ENCODE measurements around the gene RASSF5. TPM values are rescaled to one million over a fixed set of nuclear protein-coding genes. Genes with fewer than 3 reads are reported as not detected.

Gene RASSF5
- total and polyA plus RNA-seq, 10 of the 15 experiments (the other 5 are each of a cell fraction or from before 2014, with no cell fraction given): 14.0 to 89.6 (median 68.9) TPM

GRCh38 chr1:206503591-206504362 is 3.6 kb upstream of the RASSF5 start (continued):
- TF ChIP-seq CBX5 (IDR thresholded peaks at IDR 0.05; ENCODE audit: low read depth) (no peak), IRF4 (IDR thresholded peaks at IDR 0.05; ENCODE audit: low read depth, low read length) (no peak), MYB (IDR thresholded peaks at IDR 0.05; ENCODE audit: borderline replicate concordance, low read depth, low read length) (no peak), FOXM1 (IDR thresholded peaks at IDR 0.05; ENCODE audit: low read depth, low read length) (peak; percentile 73; the same call in 1 of the 2 replicates), JUND (IDR thresholded peaks at IDR 0.05; ENCODE audit: low read depth, low read length) (no peak), NFXL1 (IDR thresholded peaks at IDR 0.05; ENCODE audit: borderline replicate concordance) (no peak), POLR2AphosphoS2 (IDR thresholded peaks at IDR 0.05; ENCODE audit: low read depth, low read length) (no peak), RAD21 (IDR thresholded peaks at IDR 0.05; ENCODE audit: insufficient read depth, low read depth, low read length) (no peak), STAT1 (conservative IDR thresholded peaks at IDR 0.05) (no peak), BHLHE40 (IDR thresholded peaks at IDR 0.05; ENCODE audit: borderline replicate concordance in 1 of 2, low read depth in 2 of 2, low read length in 1 of 2) (peak; percentile 76 to 79), ZBTB11 (CRISPR knock-in tag; IDR thresholded peaks at IDR 0.05) (no peak), MLLT1 (IDR thresholded peaks at IDR 0.05) (peak; percentile 97), JUNB (IDR thresholded peaks at IDR 0.05) (peak; percentile 85), RELB (IDR thresholded peaks at IDR 0.05; ENCODE audit: low read depth) (peak; percentile 98), MTA2 (IDR thresholded peaks at IDR 0.05; ENCODE audit: low read depth) (peak; percentile 91), POLR2A (IDR thresholded peaks at IDR 0.05; ENCODE audit: low read depth, low read length) (no peak), TARDBP (IDR thresholded peaks at IDR 0.05; ENCODE audit: borderline replicate concordance) (no peak), SMAD1 (IDR thresholded peaks at IDR 0.05; ENCODE audit: low read depth, partially characterized antibody) (peak; percentile 62), ELK1 (IDR thresholded peaks at IDR 0.05; ENCODE audit: low read depth, low read length) (no peak), NR2C1 (IDR thresholded peaks at IDR 0.05) (no peak), NBN (IDR thresholded peaks at IDR 0.05) (peak; percentile 92)
- TF ChIP-seq, protein P1, sequence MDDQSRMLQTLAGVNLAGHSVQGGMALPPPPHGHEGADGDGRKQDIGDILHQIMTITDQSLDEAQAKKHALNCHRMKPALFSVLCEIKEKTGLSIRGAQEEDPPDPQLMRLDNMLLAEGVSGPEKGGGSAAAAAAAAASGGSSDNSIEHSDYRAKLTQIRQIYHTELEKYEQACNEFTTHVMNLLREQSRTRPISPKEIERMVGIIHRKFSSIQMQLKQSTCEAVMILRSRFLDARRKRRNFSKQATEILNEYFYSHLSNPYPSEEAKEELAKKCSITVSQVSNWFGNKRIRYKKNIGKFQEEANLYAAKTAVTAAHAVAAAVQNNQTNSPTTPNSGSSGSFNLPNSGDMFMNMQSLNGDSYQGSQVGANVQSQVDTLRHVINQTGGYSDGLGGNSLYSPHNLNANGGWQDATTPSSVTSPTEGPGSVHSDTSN (IDR thresholded peaks at IDR 0.05; ENCODE audit: insufficient replicate concordance, low read depth, low read length): no peak
